Mesenchymal stem cell (in vitro differentiated cells and primary cell): ENCODE results near the gene PPFIBP2.

Source experiments
- DNase-seq: peaks from one replicate; pipeline ENCODE4 v3.0.0-alpha.2; 2013
- H2AFZ ChIP-seq: one replicate; pipeline ENCODE4 v1.6.1; 2013; ENCODE audit warnings: low read depth, mild to moderate bottlenecking, control low read depth, inconsistent platforms, low read length, moderate library complexity
- H2AK5ac ChIP-seq: 2 replicates; pipeline ENCODE4 v1.6.1; 2013; ENCODE audit warnings: low read length, moderate library complexity, mild to moderate bottlenecking, inconsistent platforms; ENCODE audit not compliant: severe bottlenecking
- H2BK120ac ChIP-seq: one replicate; pipeline ENCODE4 v1.6.1; 2013; ENCODE audit warnings: low read depth, mild to moderate bottlenecking, inconsistent platforms, low read length, moderate library complexity
- H2BK12ac ChIP-seq, 2 experiments: one replicate each; pipeline ENCODE4 v1.6.1; 2013; ENCODE audit warnings: inconsistent platforms in 2 of 2, low read length in 2 of 2, mild to moderate bottlenecking in 2 of 2, moderate library complexity in 2 of 2, control low read depth in 1 of 2
- H2BK15ac ChIP-seq: one replicate; pipeline ENCODE4 v1.6.1; 2013; ENCODE audit warnings: mild to moderate bottlenecking, low read depth, inconsistent platforms; ENCODE audit not compliant: poor library complexity, severe bottlenecking
- H2BK5ac ChIP-seq: 2 replicates; pipeline ENCODE4 v1.6.1; 2013; ENCODE audit warnings: low read depth, mild to moderate bottlenecking, low read length, control low read depth, inconsistent platforms; ENCODE audit not compliant: poor library complexity, severe bottlenecking
- H3K14ac ChIP-seq, 2 experiments: one replicate each; pipeline ENCODE4 v1.6.1; 2013; ENCODE audit warnings: inconsistent platforms in 2 of 2, low read length in 2 of 2, control low read depth in 1 of 2, mild to moderate bottlenecking in 1 of 2, moderate library complexity in 1 of 2
- H3K18ac ChIP-seq, 2 experiments: one replicate each; pipeline ENCODE4 v1.6.1; 2013; ENCODE audit warnings: inconsistent platforms in 2 of 2, low read length in 2 of 2, control low read depth in 1 of 2, low read depth in 1 of 2, mild to moderate bottlenecking in 1 of 2
- H3K23ac ChIP-seq, 2 experiments: one replicate each; pipeline ENCODE4 v1.6.1; 2013; ENCODE audit warnings: inconsistent platforms in 2 of 2, low read length in 2 of 2, mild to moderate bottlenecking in 2 of 2, moderate library complexity in 2 of 2, control low read depth in 1 of 2
- H3K27ac ChIP-seq: 2 replicates; pipeline ENCODE4 v1.5.1; 2013; ENCODE audit warnings: mild to moderate bottlenecking, moderate library complexity, low read length, control low read depth, inconsistent platforms; ENCODE audit not compliant: poor library complexity, severe bottlenecking
- H3K27me3 ChIP-seq, 2 experiments: 2 replicates each; pipeline versions ENCODE4 v1.6.1 to v1.7.0; 2013; ENCODE audit warnings: low read length in 2 of 2, mild to moderate bottlenecking in 2 of 2, moderate library complexity in 2 of 2, control low read depth in 1 of 2, inconsistent platforms in 1 of 2; ENCODE audit not compliant: control insufficient read depth in 1 of 2, insufficient read depth in 1 of 2
- H3K36me3 ChIP-seq, 2 experiments: 2 replicates each; pipeline versions ENCODE4 v1.6.1 to v1.7.0; 2013; ENCODE audit warnings: low read length in 2 of 2, control low read depth in 1 of 2, inconsistent platforms in 1 of 2, low read depth in 1 of 2, mild to moderate bottlenecking in 1 of 2; ENCODE audit not compliant: insufficient read depth in 2 of 2, control insufficient read depth in 1 of 2
- H3K4ac ChIP-seq, 2 experiments: one replicate each; pipeline ENCODE4 v1.6.1; 2013; ENCODE audit warnings: inconsistent platforms in 2 of 2, low read length in 2 of 2, mild to moderate bottlenecking in 2 of 2, moderate library complexity in 2 of 2, control low read depth in 1 of 2, low read depth in 1 of 2
- H3K4me1 ChIP-seq: 2 replicates; pipeline ENCODE4 v1.6.1; 2013; ENCODE audit warnings: low read depth, low read length, control low read depth; ENCODE audit not compliant: control insufficient read depth, insufficient read depth
- H3K4me2 ChIP-seq: 2 replicates; pipeline ENCODE4 v1.6.1; 2013; ENCODE audit warnings: low read length, mild to moderate bottlenecking, inconsistent platforms; ENCODE audit not compliant: poor library complexity, severe bottlenecking
- H3K4me3 ChIP-seq, 2 experiments: 2 replicates each; pipeline versions ENCODE4 v1.5.1 to v1.7.0; 2013; ENCODE audit warnings: low read length in 2 of 2, mild to moderate bottlenecking in 2 of 2, control low read depth in 1 of 2, low read depth in 1 of 2; ENCODE audit not compliant: insufficient read depth in 1 of 2
- H3K79me1 ChIP-seq: replicated peaks from 2 replicates; pipeline ENCODE4 v1.6.1; 2013; ENCODE audit warnings: mild to moderate bottlenecking, control low read depth, low read length, inconsistent platforms; ENCODE audit not compliant: poor library complexity, severe bottlenecking
- H3K9ac ChIP-seq: 2 replicates; pipeline ENCODE4 v1.7.0; 2013; ENCODE audit warnings: mild to moderate bottlenecking, low read length, moderate library complexity
- H3K9me3 ChIP-seq: 2 replicates; pipeline ENCODE4 v1.7.0; 2013; ENCODE audit warnings: mild to moderate bottlenecking, low read length; ENCODE audit not compliant: control insufficient read depth
- H4K8ac ChIP-seq: one replicate; pipeline ENCODE4 v1.6.1; 2013; ENCODE audit warnings: inconsistent platforms, mild to moderate bottlenecking, low read length, moderate library complexity
- H4K91ac ChIP-seq: one replicate; pipeline ENCODE4 v1.6.1; 2013; ENCODE audit warnings: mild to moderate bottlenecking, low read length, inconsistent platforms
- WGBS: methylation state at CpG from one replicate; pipeline ENCODE4 v1.1.7; 2013; ENCODE audit warnings: mixed read lengths; 5-methylcytosine and 5-hydroxymethylcytosine counted together

Gene PPFIBP2

DNA sequence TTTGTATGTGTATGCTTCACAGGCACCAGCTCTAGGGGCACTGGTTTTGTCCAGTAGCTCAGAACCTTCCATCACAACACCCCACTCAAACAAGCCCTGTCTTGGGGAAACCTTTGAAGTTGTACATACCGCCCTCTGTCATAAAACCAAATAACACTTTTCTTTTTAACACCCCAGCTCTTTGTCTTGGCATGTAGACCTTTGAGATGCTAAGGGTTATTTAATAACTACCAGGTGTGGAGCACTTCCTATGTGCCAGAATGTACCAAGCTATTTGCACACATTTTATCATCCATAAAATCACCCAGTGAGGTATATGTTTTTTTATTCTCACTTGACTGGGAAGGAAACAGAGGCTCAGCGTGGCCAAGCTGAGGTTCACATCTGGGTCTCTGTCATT, 108.9 kb downstream of the PPFIBP2 start:
- H2BK15ac ChIP-seq: no peak overlapping the region
- no peak overlapping the region for H3K4ac ChIP-seq
- no peak overlapping the region for H3K4me3 ChIP-seq
- H2BK120ac ChIP-seq: no peak overlapping the region
- H3K14ac ChIP-seq: no peak overlapping the region
- no peak for DNase-seq
- H2BK5ac ChIP-seq: no peak overlapping the region
- H3K79me1 ChIP-seq: no peaks in the 10 kb centered on the region
- no peak overlapping the region for H2AK5ac ChIP-seq
- no peak overlapping the region for H3K23ac ChIP-seq
- H3K9me3 ChIP-seq: no peaks in the 10 kb centered on the region
- peaks cover 0 to 37% of the 10 kb centered on the region in 2 experiments for H3K36me3 ChIP-seq
- H3K4me1 ChIP-seq: no peaks in the 10 kb centered on the region
- H3K27me3 ChIP-seq: no peaks in the 10 kb centered on the region
- WGBS: 97% methylated on average over 1 of the region's 2 CpGs
- H4K91ac ChIP-seq: no peak overlapping the region
- no peak overlapping the region for H3K4me2 ChIP-seq
- H3K9ac ChIP-seq: no peak overlapping the region
- H2BK12ac ChIP-seq: no peak overlapping the region
- no peak overlapping the region for H2AFZ ChIP-seq
- H3K18ac ChIP-seq: no peak overlapping the region
- H4K8ac ChIP-seq: no peak overlapping the region
- H3K27ac ChIP-seq: no peak overlapping the region

DNA sequence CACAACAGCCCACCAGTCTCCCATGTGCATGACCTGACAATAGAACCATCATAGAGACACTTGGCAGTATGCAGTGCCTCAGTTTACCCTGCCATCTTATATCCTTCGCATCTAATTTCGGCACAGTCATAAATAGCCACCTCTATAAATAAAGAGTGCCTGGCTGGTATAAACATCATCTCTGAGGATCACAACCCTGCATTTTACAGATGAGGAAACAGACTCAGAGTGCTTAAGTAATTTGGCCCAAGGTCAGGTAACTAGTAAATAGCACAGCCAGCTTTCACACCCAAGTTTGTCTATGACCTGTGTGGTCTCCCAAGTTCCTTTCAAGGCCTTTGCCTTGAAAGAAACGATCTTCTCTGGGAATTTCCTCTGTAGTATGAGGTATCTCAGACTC, 114.9 kb downstream of the PPFIBP2 start:
- Histone ChIP-seq H2AK5ac (no peak overlapping the region), H3K36me3 (peaks cover 3 to 65% of the 10 kb centered on the region in 2 experiments), H3K4me1 (no peaks in the 10 kb centered on the region), H3K79me1 (no peaks in the 10 kb centered on the region), H3K18ac (no peak overlapping the region), H2BK15ac (no peak overlapping the region), H3K9ac (no peak overlapping the region), H2AFZ (no peak overlapping the region), H4K8ac (no peak overlapping the region), H2BK5ac (no peak overlapping the region), H3K4ac (no peak overlapping the region), H3K23ac (no peak overlapping the region), H3K9me3 (no peaks in the 10 kb centered on the region), H3K27me3 (no peaks in the 10 kb centered on the region), H3K14ac (no peak overlapping the region), H3K4me2 (no peak overlapping the region), H4K91ac (no peak overlapping the region), H2BK12ac (no peak overlapping the region), H3K27ac (no peak overlapping the region), H3K4me3 (no peak overlapping the region), H2BK120ac (no peak overlapping the region)
- DNase-seq: no peak
- WGBS: 85% methylated on average over 3 of the region's 3 CpGs

- Histone ChIP-seq H2AK5ac (no peak overlapping the region), H2BK12ac (no peak overlapping the region), H3K18ac (no peak overlapping the region), H2BK5ac (no peak overlapping the region), H3K4ac (no peak overlapping the region), H3K9ac (no peak overlapping the region), H2AFZ (no peak overlapping the region), H3K27ac (no peak overlapping the region), H4K8ac (no peak overlapping the region), H3K36me3 (peaks cover 3 to 78% of the 10 kb centered on the region in 2 experiments), H3K4me2 (no peak overlapping the region), H3K4me3 (no peak overlapping the region), H3K4me1 (no peaks in the 10 kb centered on the region), H2BK15ac (no peak overlapping the region), H3K9me3 (no peaks in the 10 kb centered on the region), H3K23ac (no peak overlapping the region), H3K79me1 (no peaks in the 10 kb centered on the region), H4K91ac (no peak overlapping the region), H2BK120ac (no peak overlapping the region), H3K14ac (no peak overlapping the region), H3K27me3 (no peaks in the 10 kb centered on the region)
- WGBS: 97% methylated on average over 2 of the region's 2 CpGs
- no peak for DNase-seq
These were observed 116.2 kb downstream of the PPFIBP2 start for GRCh38 chr11:7630002-7630401.

DNA sequence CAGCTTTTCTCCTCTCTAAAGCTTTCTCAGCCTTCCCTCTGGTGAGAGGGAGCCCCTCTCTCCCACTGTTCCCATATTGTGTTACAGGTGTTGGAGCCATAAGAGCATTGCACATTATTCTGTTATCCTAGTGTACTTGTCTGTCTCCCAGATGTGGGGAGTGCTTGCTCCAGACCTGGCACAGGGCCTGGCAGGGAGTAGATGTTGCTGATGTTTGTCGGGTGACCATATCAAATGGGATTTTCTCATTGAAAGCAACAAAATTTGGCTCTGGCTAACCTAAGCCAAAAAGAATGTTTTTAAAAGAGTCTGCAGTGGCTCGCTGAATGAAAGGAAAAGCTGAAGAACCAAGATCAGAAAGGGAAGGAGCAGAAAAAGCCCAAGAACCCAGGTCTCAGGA, 118.4 kb downstream of the PPFIBP2 start:
- no peaks in the 10 kb centered on the region for H3K4me1 ChIP-seq
- H2BK120ac ChIP-seq: no peak overlapping the region
- H3K4me3 ChIP-seq: no peak overlapping the region
- no peak overlapping the region for H2AFZ ChIP-seq
- no peak overlapping the region for H2AK5ac ChIP-seq
- H3K9me3 ChIP-seq: no peaks in the 10 kb centered on the region
- no peak overlapping the region for H2BK5ac ChIP-seq
- no peaks in the 10 kb centered on the region for H3K27me3 ChIP-seq
- no peak overlapping the region for H3K4me2 ChIP-seq
- no peak overlapping the region for H3K23ac ChIP-seq
- no peak overlapping the region for H3K9ac ChIP-seq
- no peak overlapping the region for H3K27ac ChIP-seq
- 94% methylated on average over 2 of the region's 2 CpGs for WGBS
- H2BK15ac ChIP-seq: no peak overlapping the region
- H4K8ac ChIP-seq: no peak overlapping the region
- H3K4ac ChIP-seq: no peak overlapping the region
- H3K14ac ChIP-seq: no peak overlapping the region
- H4K91ac ChIP-seq: no peak overlapping the region
- no peaks in the 10 kb centered on the region for H3K79me1 ChIP-seq
- H3K36me3 ChIP-seq: peaks cover 3 to 70% of the 10 kb centered on the region in 2 experiments
- no peak overlapping the region for H2BK12ac ChIP-seq
- no peak overlapping the region for H3K18ac ChIP-seq
- no peak for DNase-seq
